Pancreas (tissue), 10 donors: ENCODE data around the gene PPP2R2D. TPM values are rescaled to one million over a fixed set of nuclear protein-coding genes. Genes with fewer than 3 reads are reported as not detected.
"Not testable (repeated sequence)": the region's sequence is repeated elsewhere in the genome, so short reads cannot be mapped to it uniquely, and the experiment has no call there.

Source experiments
- ATAC-seq, 4 donors: fragments of 200-7000 bp; cut with Tn5 transposase; one replicate each; pipeline versions ENCODE4 v1.8.0 to v1.9.1; 2020; ENCODE audit warnings: mild to moderate bottlenecking in 4 of 4, moderate library complexity in 4 of 4
- DNase-seq, 6 donors: peaks; one replicate each; pipeline ENCODE4 v3.0.0-alpha.2; 2020
- FAIRE-seq: peaks from 2 replicates; lab custom pipeline; 2012; peaks lifted over from hg19 to GRCh38; lab: Jason Lieb, UNC
- H3K27ac ChIP-seq, 4 donors: fragments of 200-600 bp; sonication (generic); 1 replicate in 3 of 4; 2 replicates in 1 of 4; pipeline versions ENCODE4 v1.5.0 to v1.8.0; 2020
- H3K27me3 ChIP-seq, 4 donors: fragments of 200-600 bp; one replicate each; pipeline ENCODE4 v1.8.0; 2021
- H3K36me3 ChIP-seq, 3 donors: fragments of 200-600 bp; sonication (generic) in 1 of 3; one replicate each; pipeline versions ENCODE4 v1.5.0 to v1.8.0; 2020 to 2021
- H3K4me1 ChIP-seq, 3 donors: fragments of 200-600 bp; one replicate each; pipeline ENCODE4 v1.8.0; 2021
- H3K4me3 ChIP-seq, 4 donors: fragments of 200-600 bp; sonication (generic) in 2 of 4; one replicate each; pipeline versions ENCODE4 v1.5.0 to v1.8.0; 2020 to 2021
- H3K9me3 ChIP-seq, 4 donors: fragments of 200-600 bp; one replicate each; pipeline ENCODE4 v1.8.0; 2021
- CTCF ChIP-seq, 4 donors: fragments of 200-600 bp; sonication (generic) in 3 of 4; IDR thresholded peaks; one replicate each; pipeline versions ENCODE4 v1.5.0 to v1.8.0; 2021; ENCODE audit warnings: antibody characterized with exemption in 4 of 4
- WGBS, 2 donors: extraction: QIAGEN DNeasy Blood & Tissue Kit; methylation state at CpG; one replicate each; pipeline ENCODE4 v1.1.7; 2013; 5-methylcytosine and 5-hydroxymethylcytosine counted together
- intact Hi-C, 3 donors: fragments of 100-400 bp; cut with DNase I; formaldehyde crosslinking; loops; one replicate each; pipeline versions ENCODE4 v1.11.1 to v1.14.2; 2022
- polyA plus RNA-seq, 2 donors: library from polyadenylated mRNA; stranded (reverse); fragments of 200-250 nt; gene quantifications; one replicate each; pipeline ENCODE4 v1.2.3, GENCODE V29; 2013
- total RNA-seq, 6 donors: library from RNA; stranded (reverse); fragmentation: NEBNext Ultra II Directional in 4 of 6; extraction: Animal tissue kit (Norgen Biotek cat#: 25700) in 4 of 6; gene quantifications; one replicate each; pipeline versions ENCODE4 v1.2.1 to v1.2.4, GENCODE V29; 2021 to 2023
- donor health status: healthy with polysubstance abuse.
- donor health status: DM: no; HTN: no; CAD: no; lungs with moderate emphysema.
- donor health status: DM: no; HTN: no; CAD: no.
- donor health status: control.
- donor health status: control.
- donor health status: Bipolar disorder and iron deficiency.
- donor health status: DM: yes; HTN: yes; CAD: no.
- donor health status: DM: no; HTN: no; CAD: no.
- donor health status: DM: no; HTN: no; CAD: no.
- donor health status: DM: yes; HTN: yes; CAD: no.

PPP2R2D gene
- total and polyA plus RNA-seq, 8 donors = 25.5 to 87.7 (median 35.3) TPM

DNA sequence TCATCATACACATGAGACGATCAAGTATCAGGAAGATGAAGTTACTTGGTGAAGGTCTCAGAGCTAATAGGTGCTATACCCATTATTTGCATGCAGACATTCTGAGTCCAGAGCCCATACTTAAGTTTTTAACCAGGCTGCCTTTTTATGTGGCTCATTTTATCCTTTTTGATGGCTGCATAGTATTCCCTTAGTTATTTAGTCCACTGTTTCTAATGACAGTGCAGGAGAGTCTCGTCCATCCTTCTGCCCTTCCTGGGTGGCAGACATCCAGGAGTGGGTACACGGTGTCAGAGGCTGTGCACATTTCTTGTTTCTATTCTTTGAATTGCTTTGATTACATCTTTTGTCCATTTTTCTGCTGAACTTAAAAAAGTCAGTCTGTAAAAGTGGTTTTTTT is 11.8 kb downstream of the PPP2R2D start:
- intact Hi-C loops = no loop called here

GRCh38 chr10:131915484-131915883 is 14.7 kb downstream of the PPP2R2D start:
- intact Hi-C loops = no loop called here
- FAIRE-seq (no peak), ATAC-seq (peak in 1 of 4 donors; percentile 9), DNase-seq (peak in 1 of 6 donors; percentile 10)
- H3K9me3 ChIP-seq = no peaks in the 10 kb centered on the region
- no peaks in the 10 kb centered on the region for H3K4me1 ChIP-seq
- peaks cover 0 to 14% (median 4%) of the 10 kb centered on the region in 3 donors for H3K36me3 ChIP-seq
- no peak overlapping the region for H3K27ac ChIP-seq
- 81% methylated on average over 11 of the region's 11 CpGs for WGBS, 2 donors
- H3K27me3 ChIP-seq = no peaks in the 10 kb centered on the region
- no peak overlapping the region for H3K4me3 ChIP-seq
- no peak for TF ChIP-seq CTCF (IDR thresholded peaks at IDR 0.05)

More for the DNA sequence above, 11.8 kb downstream of the PPP2R2D start:
- H3K27ac ChIP-seq = no peak overlapping the region
- H3K36me3 ChIP-seq = peaks cover 0 to 22% (median 4%) of the 10 kb centered on the region in 3 donors
- no peak overlapping the region for H3K4me3 ChIP-seq
- TF ChIP-seq CTCF (IDR thresholded peaks at IDR 0.05) = no peak
- no peaks in the 10 kb centered on the region for H3K9me3 ChIP-seq
- no peaks in the 10 kb centered on the region for H3K27me3 ChIP-seq
- FAIRE-seq (no peak), ATAC-seq (no peak), DNase-seq (peak in 1 of 6 donors; percentile 2)
- peaks cover 0 to 10% (median 0%) of the 10 kb centered on the region in 3 donors for H3K4me1 ChIP-seq
- 97 to 99% methylated on average over 3 of the region's 3 CpGs for WGBS, 2 donors

DNA sequence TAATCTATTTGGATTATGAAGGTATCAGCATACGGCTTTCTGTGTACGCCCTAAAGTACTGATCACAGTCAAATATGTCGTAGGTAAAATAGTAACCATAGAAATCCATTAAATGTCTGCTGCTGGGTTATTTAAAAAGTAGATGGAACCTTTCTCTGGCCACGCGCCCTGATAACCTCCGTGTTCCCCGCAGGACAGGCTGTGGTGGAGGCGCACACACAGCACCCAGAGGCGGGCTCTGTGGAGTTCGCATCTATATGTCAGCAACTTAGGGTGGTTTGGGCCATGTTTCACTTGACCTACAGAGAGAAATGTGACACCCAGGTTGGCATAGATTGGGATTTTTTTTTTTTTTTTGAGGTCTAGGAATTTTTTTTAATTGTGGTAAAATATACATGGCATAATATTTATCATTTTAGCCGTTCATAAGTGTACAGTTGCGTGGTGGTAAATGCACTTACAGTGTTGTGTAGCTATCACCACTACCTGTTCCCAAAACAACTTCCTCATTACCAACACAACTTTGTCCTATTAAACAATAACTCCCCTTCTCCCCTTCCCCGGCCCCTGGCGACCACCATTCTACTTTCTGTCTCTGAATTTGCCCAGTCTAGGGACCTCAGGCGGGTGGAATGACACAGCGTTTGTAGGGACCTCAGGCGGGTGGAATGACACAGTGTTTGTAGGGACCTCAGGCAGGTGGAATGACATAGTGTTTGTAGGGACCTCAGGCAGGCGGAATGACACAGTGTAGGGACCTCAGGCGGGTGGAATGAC is 15.4 kb downstream of the PPP2R2D start:
- Histone ChIP-seq H3K36me3 (peaks cover 0 to 14% (median 4%) of the 10 kb centered on the region in 3 donors), H3K4me3 (no peak overlapping the region), H3K4me1 (no peaks in the 10 kb centered on the region), H3K27ac (no peak overlapping the region), H3K9me3 (no peaks in the 10 kb centered on the region), H3K27me3 (no peaks in the 10 kb centered on the region)
- peak in 1 of 4 donors; percentile 27 for ATAC-seq
- DNase-seq = peak in 2 of 6 donors; percentile 24 to 31
- TF ChIP-seq CTCF (IDR thresholded peaks at IDR 0.05) = no peak
- intact Hi-C loops = no loop called here
- WGBS, 2 donors = 91 to 92% methylated on average over 19 of the region's 19 CpGs
- no peak for FAIRE-seq

DNA sequence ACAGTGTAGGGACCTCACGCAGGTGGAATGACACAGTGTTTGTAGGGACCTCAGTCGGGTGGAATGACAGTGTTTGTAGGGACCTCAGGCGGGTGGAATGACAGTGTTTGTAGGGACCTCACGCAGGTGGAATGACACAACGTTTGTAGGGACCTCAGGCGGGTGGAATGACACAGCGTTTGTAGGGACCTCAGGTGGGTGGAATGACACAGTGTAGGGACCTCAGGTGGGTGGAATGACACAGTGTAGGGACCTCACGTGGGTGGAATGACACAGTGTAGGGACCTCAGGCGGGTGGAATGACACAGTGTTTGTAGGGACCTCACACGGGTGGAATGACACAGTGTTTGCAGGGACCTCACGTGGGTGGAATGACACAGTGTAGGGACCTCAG is 16.0 kb downstream of the PPP2R2D start:
- peaks cover 0 to 14% (median 4%) of the 10 kb centered on the region in 3 donors for H3K36me3 ChIP-seq
- ATAC-seq, H3K27ac ChIP-seq, H3K27me3 ChIP-seq, H3K9me3 ChIP-seq, intact Hi-C loops, FAIRE-seq, H3K4me1 ChIP-seq, H3K4me3 ChIP-seq: not testable (repeated sequence)
- 82 to 87% methylated on average over 10 of the region's 11 CpGs for WGBS, 2 donors
- DNase-seq = peak in 1 of 6 donors; percentile 3

DNA sequence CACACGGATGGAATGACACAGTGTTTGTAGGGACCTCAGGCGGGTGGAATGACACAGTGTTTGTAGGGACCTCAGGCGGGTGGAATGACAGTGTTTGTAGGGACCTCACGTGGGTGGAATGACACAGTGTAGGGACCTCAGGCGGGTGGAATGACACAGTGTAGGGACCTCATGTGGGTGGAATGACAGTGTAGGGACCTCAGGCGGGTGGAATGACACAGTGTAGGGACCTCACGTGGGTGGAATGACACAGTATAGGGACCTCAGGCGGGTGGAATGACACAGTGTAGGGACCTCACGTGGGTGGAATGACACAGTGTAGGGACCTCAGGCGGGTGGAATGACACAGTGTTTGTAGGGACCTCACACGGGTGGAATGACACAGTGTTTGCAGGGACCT is 16.7 kb downstream of the PPP2R2D start:
- H3K4me1 ChIP-seq, intact Hi-C loops, DNase-seq, H3K4me3 ChIP-seq, H3K27ac ChIP-seq, H3K27me3 ChIP-seq, FAIRE-seq, ATAC-seq, H3K9me3 ChIP-seq: not testable (repeated sequence)
- peaks cover 0 to 11% (median 4%) of the 10 kb centered on the region in 3 donors for H3K36me3 ChIP-seq
- WGBS, 2 donors = 93 to 95% methylated on average over 8 to 10 of the region's 11 CpGs

GRCh38 chr10:131919461-131919860 is 18.7 kb downstream of the PPP2R2D start:
- intact Hi-C loops, ATAC-seq: not testable (repeated sequence)

More at GRCh38 chr10:131919461-131919860, 18.7 kb downstream of the PPP2R2D start:
- WGBS, 2 donors = 93 to 96% methylated on average over 14 of the region's 14 CpGs
- not testable (repeated sequence) for H3K4me1 ChIP-seq, H3K27ac ChIP-seq, DNase-seq, H3K27me3 ChIP-seq, H3K9me3 ChIP-seq, H3K36me3 ChIP-seq, H3K4me3 ChIP-seq, FAIRE-seq
